Measurements from ENCODE around the gene ZBTB48.
"Not testable (repeated sequence)": the region's sequence is repeated elsewhere in the genome, so short reads cannot be mapped to it uniquely, and the experiment has no call there.

Gene ZBTB48

DNA sequence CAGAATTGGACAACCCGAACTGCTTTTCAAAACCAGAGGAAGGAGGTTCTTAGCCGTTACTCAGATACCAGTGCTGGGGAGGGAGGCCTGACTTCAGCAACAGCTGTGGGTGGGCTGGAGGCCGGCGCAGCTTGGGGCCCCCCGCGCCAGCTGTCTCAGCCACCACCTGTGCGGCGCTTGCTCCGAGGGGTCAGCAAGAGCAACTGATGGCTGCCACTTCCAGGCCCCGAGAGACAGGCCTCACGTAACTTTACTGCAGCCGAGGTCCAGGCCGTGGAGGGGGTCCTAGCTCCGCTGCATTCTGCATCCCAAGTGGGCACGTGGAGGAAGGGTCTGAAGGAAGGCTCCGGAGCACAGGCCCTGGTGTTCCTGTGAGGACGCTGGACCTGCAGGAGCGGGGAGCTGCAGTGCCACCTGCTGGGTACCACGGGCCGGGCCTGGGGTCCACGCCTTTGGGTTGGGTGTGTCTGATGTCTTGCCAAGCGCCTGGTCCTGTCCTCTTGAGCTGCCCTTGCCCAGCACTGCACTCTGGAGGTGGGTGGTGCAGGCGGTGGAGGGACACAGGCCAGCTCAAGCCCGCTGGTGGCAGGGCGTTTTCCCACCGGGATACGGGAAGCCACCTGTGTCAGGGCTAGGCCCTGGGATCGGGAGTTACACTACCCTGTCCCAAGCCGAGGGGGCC is 54.7 kb downstream of the ZBTB48 start:
- peak; percentile 42 for TF ChIP-seq CTCF (IDR thresholded peaks at IDR 0.05; ENCODE audit: low read depth, low read length, missing control alignments)
- H3K4me3 ChIP-seq (ENCODE audit: low read depth, low read length): no peak overlapping the region
- in situ Hi-C loops (cut with HindIII; ENCODE audit: low sequenced_read_pairs): no loop called here
- DNase-seq (ENCODE audit: low read depth): no peak

DNA sequence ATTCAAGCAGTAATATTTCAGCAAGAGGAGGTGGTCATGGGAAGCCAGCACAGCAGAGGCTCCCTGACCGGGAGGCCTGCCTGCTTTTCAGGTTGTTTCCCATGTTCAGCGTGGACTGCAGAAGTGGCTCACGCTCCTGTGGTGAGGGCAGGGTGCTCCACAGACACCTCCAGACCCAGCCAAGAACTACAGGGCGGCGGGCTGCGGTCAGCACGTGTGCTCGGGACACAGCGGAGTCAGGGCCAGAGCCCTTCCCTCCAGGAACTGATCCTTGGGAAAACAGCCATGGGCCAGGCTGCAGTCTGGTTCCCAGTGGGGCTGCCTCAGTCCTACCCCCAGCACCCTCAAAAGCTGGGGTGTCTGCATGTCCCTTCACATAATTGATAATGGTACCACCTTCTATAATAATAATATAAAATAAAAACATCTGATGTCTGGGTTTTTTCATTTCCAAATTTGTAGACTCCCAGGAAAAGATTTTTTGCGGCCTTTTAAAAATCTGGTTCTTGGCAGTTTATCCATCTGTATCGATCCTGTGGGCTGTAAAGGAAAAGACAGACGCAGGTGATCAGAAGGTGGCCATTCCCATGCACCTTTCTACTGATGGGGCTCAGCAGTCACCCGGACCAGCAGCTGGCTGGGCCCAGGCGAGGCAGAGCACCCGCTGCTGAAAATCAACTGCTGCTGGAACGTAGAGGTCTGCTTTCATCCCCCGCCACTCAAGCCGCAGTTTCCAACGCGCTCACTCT is 55.5 kb downstream of the ZBTB48 start:
- DNase-seq (ENCODE audit: low read depth): no peak
- no peak for TF ChIP-seq CTCF (IDR thresholded peaks at IDR 0.05; ENCODE audit: low read depth, low read length, missing control alignments)
- H3K4me3 ChIP-seq (ENCODE audit: low read depth, low read length): no peak overlapping the region
- in situ Hi-C loops (cut with HindIII; ENCODE audit: low sequenced_read_pairs): no loop called here

DNA sequence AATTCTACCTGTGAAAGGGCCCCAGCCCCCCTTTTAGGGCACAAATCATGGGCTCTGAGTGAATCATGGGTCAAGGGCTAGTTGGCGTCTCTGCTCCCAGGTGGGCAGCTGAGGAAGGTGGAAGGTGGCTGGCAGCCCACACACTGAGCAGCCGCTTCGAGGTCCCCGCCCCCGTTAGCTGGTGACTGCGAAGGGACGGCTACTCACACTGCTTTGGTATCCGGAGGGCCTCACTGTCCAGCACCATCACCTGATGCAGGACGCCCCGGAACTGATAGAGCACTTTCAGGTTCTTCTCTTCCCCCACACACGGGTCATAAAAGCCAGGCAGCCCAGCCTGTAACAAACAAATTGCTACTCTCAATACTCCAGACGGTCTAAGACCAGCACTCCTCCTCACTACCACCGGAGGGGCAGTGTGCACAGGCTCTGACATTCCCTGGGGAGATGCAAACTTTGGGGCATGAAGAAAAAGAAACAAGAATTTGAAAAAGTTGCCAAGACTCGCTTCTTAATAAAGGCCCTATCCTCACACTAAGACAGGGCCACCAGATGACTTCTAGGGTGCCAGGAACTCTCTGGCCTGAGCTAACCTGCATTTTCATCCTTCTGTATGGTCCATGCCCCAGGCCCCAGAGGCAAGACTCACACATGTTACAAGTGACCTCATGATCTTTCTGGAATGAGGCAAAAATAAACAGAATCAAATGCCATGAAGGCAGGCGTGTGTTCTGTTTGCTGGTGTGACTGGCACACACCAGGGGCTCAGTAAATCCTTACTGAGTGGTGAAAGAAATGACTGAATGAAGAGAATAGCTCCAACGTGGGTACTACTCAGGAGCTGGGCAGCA is 56.3 kb downstream of the ZBTB48 start:
- in situ Hi-C loops (cut with HindIII; ENCODE audit: low sequenced_read_pairs): no loop called here
- TF ChIP-seq CTCF (IDR thresholded peaks at IDR 0.05; ENCODE audit: low read depth, low read length, missing control alignments): no peak
- no peak for DNase-seq (ENCODE audit: low read depth)
- H3K4me3 ChIP-seq (ENCODE audit: low read depth, low read length): no peak overlapping the region

- DNase-seq (ENCODE audit: low read depth); in situ Hi-C loops (cut with HindIII; ENCODE audit: low sequenced_read_pairs); H3K4me3 ChIP-seq (ENCODE audit: low read depth, low read length): not testable (repeated sequence)
Measured at GRCh38 chr1:6636778-6637177, 57.0 kb downstream of the ZBTB48 start.

GRCh38 chr1:6637770-6638169 is 58.0 kb downstream of the ZBTB48 start:
- no peak for TF ChIP-seq CTCF (IDR thresholded peaks at IDR 0.05; ENCODE audit: low read depth, low read length, missing control alignments)
- DNase-seq (ENCODE audit: low read depth): no peak
- H3K4me3 ChIP-seq (ENCODE audit: low read depth, low read length): no peak overlapping the region
- in situ Hi-C loops (cut with HindIII; ENCODE audit: low sequenced_read_pairs): no loop called here

GRCh38 chr1:6638226-6638625 is 58.4 kb downstream of the ZBTB48 start:
- in situ Hi-C loops (cut with HindIII; ENCODE audit: low sequenced_read_pairs): no loop called here
- H3K4me3 ChIP-seq (ENCODE audit: low read depth, low read length): no peak overlapping the region
- peak; percentile 57 for DNase-seq (ENCODE audit: low read depth)
- TF ChIP-seq CTCF (IDR thresholded peaks at IDR 0.05; ENCODE audit: low read depth, low read length, missing control alignments): no peak
